Liver (tissue), 9 donors: ENCODE results near the gene CDH13. TPM values are rescaled to one million over a fixed set of nuclear protein-coding genes. Genes with fewer than 3 reads are reported as not detected.

Experiments used
- DNase-seq: peaks from one replicate; pipeline ENCODE4 v3.0.0-alpha.2; 2017; ENCODE audit warnings: low spot score
- H3K27ac ChIP-seq, 2 donors: one replicate each; pipeline ENCODE4 v1.7.0; 2013; ENCODE audit warnings: inconsistent platforms in 2 of 2, low read length in 2 of 2, control low read depth in 1 of 2, low read depth in 1 of 2, mild to moderate bottlenecking in 1 of 2
- H3K27me3 ChIP-seq, 4 donors: one replicate each; pipeline versions ENCODE4 v1.6.1 to v1.7.0; 2013; ENCODE audit warnings: low read length in 3 of 4, inconsistent platforms in 1 of 4, mild to moderate bottlenecking in 1 of 4, moderate library complexity in 1 of 4; ENCODE audit not compliant: control insufficient read depth in 4 of 4, insufficient read depth in 4 of 4
- H3K36me3 ChIP-seq, 4 donors: one replicate each; pipeline versions ENCODE4 v1.6.1 to v1.7.0; 2013; ENCODE audit warnings: low read length in 3 of 4, mild to moderate bottlenecking in 3 of 4, low read depth in 1 of 4, moderate library complexity in 1 of 4; ENCODE audit not compliant: control insufficient read depth in 4 of 4, insufficient read depth in 3 of 4
- H3K4me1 ChIP-seq, 4 donors: one replicate each; pipeline versions ENCODE4 v1.6.1 to v1.7.0; 2013; ENCODE audit warnings: low read length in 3 of 4, mild to moderate bottlenecking in 3 of 4, moderate library complexity in 1 of 4; ENCODE audit not compliant: control insufficient read depth in 4 of 4, insufficient read depth in 4 of 4
- H3K4me3 ChIP-seq, 3 donors: one replicate each; pipeline versions ENCODE4 v1.6.1 to v1.7.0; 2013; ENCODE audit warnings: low read length in 3 of 3, control low read depth in 1 of 3, low read depth in 1 of 3, mild to moderate bottlenecking in 1 of 3
- H3K9ac ChIP-seq, 2 donors: one replicate each; pipeline ENCODE4 v1.7.0; 2013; ENCODE audit warnings: low read length in 2 of 2, mild to moderate bottlenecking in 2 of 2, moderate library complexity in 2 of 2, control low read depth in 1 of 2, low read depth in 1 of 2
- H3K9me3 ChIP-seq, 4 donors: one replicate each; pipeline versions ENCODE4 v1.6.1 to v1.7.0; 2013; ENCODE audit warnings: low read length in 3 of 4; ENCODE audit not compliant: control insufficient read depth in 4 of 4
- EGR1 ChIP-seq, 2 donors: IDR thresholded peaks; 2 replicates each; pipeline ENCODE4 v1.6.1; 2016 to 2018; ENCODE audit warnings: antibody characterized with exemption in 2 of 2, low read depth in 2 of 2
- GABPA ChIP-seq, 2 donors: IDR thresholded peaks in 1 of 2; conservative IDR thresholded peaks in 1 of 2; 2 replicates each; pipeline ENCODE4 v1.6.1; 2016; ENCODE audit warnings: antibody characterized with exemption in 2 of 2, mild to moderate bottlenecking in 1 of 2, moderate library complexity in 1 of 2
- HNF4G ChIP-seq: IDR thresholded peaks from 2 replicates; pipeline ENCODE4 v1.6.1; 2016; ENCODE audit warnings: antibody characterized with exemption
- JUND ChIP-seq, 2 donors: IDR thresholded peaks; 2 replicates each; pipeline ENCODE4 v1.6.1; 2016; ENCODE audit warnings: antibody characterized with exemption in 2 of 2
- NR2F2 ChIP-seq: IDR thresholded peaks from 2 replicates; pipeline ENCODE4 v1.6.1; 2016; ENCODE audit warnings: antibody characterized with exemption
- RAD21 ChIP-seq, 2 donors: IDR thresholded peaks; 2 replicates each; pipeline ENCODE4 v1.6.1; 2016; ENCODE audit warnings: antibody characterized with exemption in 2 of 2, mild to moderate bottlenecking in 2 of 2
- SP1 ChIP-seq: IDR thresholded peaks from 2 replicates; pipeline ENCODE4 v1.6.1; 2018; ENCODE audit warnings: antibody characterized with exemption, mild to moderate bottlenecking
- TAF1 ChIP-seq: conservative IDR thresholded peaks from 2 replicates; pipeline ENCODE4 v1.6.1; 2016; ENCODE audit warnings: antibody characterized with exemption, mild to moderate bottlenecking
- YY1 ChIP-seq: IDR thresholded peaks from 2 replicates; pipeline ENCODE4 v1.6.1; 2016; ENCODE audit warnings: antibody characterized with exemption, mild to moderate bottlenecking
- WGBS: extraction: QIAGEN DNeasy Blood & Tissue Kit; methylation state at CpG from one replicate; pipeline ENCODE4 v1.1.7; 2013; 5-methylcytosine and 5-hydroxymethylcytosine counted together
- polyA plus RNA-seq, 2 donors: library from polyadenylated mRNA; stranded (reverse) in 1 of 2; unstranded in 1 of 2; fragments of 200-250 nt in 1 of 2; fragments of >200 nt in 1 of 2; fragmentation: Nextera tagmentation in 1 of 2; extraction: Ambion mirVana in 1 of 2; gene quantifications; one replicate each; pipeline versions ENCODE4 v1.2.1 to v1.2.3, GENCODE V29; 2013 to 2015
- total RNA-seq, 2 donors: library from RNA; depleted of rRNA; stranded (reverse); fragments of >200 nt; gene quantifications; one replicate each; pipeline ENCODE4 v1.2.3, GENCODE V29; 2014
- TF ChIP-seq, protein P1 (sequence below): fragments of 150-350 bp; IDR thresholded peaks from 2 replicates; pipeline ENCODE4 v1.5.1; 2017; ENCODE audit warnings: improper control_type of control experiment, low read depth, low read length; ENCODE audit not compliant: missing input control
- TF ChIP-seq, protein P2 (sequence below): IDR thresholded peaks from 2 replicates; pipeline ENCODE4 v1.6.1; 2016; ENCODE audit warnings: antibody characterized with exemption
- TF ChIP-seq, protein P3 (sequence below): IDR thresholded peaks from 2 replicates; pipeline ENCODE4 v1.6.1; 2016; ENCODE audit warnings: antibody characterized with exemption, mild to moderate bottlenecking
- TF ChIP-seq, protein P4 (sequence below): IDR thresholded peaks from 2 replicates; pipeline ENCODE4 v1.6.1; 2016; ENCODE audit warnings: antibody characterized with exemption
- TF ChIP-seq, protein P5 (sequence below): IDR thresholded peaks from 2 replicates; pipeline ENCODE4 v1.6.1; 2016; ENCODE audit warnings: antibody characterized with exemption
- donor health status: healthy.
- donor health status: healthy.
- donor health status: healthy.
- donor health status: healthy.
- donor health status: healthy.

CDH13 gene
- total and polyA plus RNA-seq, 4 donors: 0.21 to 1.5 (median 0.58) TPM

DNA sequence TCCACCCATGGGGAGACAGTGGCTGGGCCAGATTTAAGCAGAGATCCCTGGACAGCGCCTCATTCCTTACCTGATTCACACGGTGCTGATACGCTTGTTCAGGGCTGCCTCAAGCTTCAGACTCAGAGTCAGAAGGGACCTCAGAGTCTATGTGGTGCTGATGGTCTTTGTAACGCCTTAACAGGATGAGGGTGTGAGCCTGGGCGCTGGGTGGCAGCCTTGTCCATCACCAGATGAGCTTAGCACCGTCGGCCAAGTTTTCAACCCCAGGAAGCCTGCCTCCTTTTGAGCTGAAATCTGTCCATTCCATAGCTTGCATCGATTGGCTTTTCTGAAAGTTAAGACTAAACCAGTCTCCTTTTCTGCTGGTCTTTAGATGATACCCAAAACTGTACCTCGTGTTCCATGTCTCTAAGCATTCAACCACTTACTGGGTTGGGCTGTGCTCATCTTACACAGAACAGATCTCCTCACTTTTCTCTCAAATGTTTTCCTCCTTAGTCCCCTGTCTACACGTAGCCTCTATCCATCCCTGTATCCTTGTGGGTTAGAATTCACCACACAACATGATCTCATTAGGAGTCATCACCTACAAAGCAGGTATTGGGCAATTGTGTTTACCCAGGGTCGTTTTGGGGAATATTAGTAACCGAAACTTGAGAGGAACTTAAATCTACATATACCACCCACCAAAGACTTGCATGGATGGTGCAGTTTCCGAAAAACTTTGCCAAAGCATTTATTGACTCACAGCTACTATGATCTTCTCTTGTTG is 573.4 kb downstream of the CDH13 start (continued):
- TF ChIP-seq, protein P1, sequence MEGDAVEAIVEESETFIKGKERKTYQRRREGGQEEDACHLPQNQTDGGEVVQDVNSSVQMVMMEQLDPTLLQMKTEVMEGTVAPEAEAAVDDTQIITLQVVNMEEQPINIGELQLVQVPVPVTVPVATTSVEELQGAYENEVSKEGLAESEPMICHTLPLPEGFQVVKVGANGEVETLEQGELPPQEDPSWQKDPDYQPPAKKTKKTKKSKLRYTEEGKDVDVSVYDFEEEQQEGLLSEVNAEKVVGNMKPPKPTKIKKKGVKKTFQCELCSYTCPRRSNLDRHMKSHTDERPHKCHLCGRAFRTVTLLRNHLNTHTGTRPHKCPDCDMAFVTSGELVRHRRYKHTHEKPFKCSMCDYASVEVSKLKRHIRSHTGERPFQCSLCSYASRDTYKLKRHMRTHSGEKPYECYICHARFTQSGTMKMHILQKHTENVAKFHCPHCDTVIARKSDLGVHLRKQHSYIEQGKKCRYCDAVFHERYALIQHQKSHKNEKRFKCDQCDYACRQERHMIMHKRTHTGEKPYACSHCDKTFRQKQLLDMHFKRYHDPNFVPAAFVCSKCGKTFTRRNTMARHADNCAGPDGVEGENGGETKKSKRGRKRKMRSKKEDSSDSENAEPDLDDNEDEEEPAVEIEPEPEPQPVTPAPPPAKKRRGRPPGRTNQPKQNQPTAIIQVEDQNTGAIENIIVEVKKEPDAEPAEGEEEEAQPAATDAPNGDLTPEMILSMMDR: no peak
- no peak for TF ChIP-seq GABPA (IDR thresholded peaks at IDR 0.05 in 1 of 2, conservative IDR thresholded peaks at IDR 0.05 in 1 of 2)

DNA sequence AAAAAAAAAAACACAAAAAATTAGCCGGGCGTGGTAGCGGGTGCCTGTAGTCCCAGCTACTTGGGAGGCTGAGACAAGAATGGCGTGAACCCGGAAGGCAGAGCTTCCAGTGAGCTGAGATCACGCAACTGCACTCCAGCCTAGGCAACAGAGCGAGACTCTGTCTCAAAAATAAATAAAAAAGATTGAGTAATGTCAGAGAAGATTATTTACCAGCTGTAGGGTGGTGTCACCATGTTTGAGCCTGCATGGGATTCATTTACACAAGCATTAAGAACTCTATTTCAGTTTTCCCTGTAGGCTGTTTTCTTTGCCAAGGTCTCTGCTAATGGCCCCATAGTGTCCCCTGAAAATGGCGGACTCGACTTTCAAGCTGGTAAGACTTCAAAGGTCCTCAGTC is 575.0 kb downstream of the CDH13 start:
- Histone ChIP-seq H3K36me3 (no peaks in the 10 kb centered on the region), H3K9me3 (no peaks in the 10 kb centered on the region), H3K4me1 (no peaks in the 10 kb centered on the region), H3K9ac (no peak overlapping the region), H3K4me3 (no peak overlapping the region), H3K27me3 (peaks cover 0 to 3% (median 0%) of the 10 kb centered on the region in 4 donors), H3K27ac (no peak overlapping the region)
- no peak for TF ChIP-seq YY1
- TF ChIP-seq JUND (IDR thresholded peaks at IDR 0.05): no peak
- no peak for TF ChIP-seq RAD21 (IDR thresholded peaks at IDR 0.05)
- TF ChIP-seq, protein P2, sequence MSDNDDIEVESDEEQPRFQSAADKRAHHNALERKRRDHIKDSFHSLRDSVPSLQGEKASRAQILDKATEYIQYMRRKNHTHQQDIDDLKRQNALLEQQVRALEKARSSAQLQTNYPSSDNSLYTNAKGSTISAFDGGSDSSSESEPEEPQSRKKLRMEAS: no peak
- TF ChIP-seq GABPA (IDR thresholded peaks at IDR 0.05 in 1 of 2, conservative IDR thresholded peaks at IDR 0.05 in 1 of 2): no peak
- TF ChIP-seq, protein P3, sequence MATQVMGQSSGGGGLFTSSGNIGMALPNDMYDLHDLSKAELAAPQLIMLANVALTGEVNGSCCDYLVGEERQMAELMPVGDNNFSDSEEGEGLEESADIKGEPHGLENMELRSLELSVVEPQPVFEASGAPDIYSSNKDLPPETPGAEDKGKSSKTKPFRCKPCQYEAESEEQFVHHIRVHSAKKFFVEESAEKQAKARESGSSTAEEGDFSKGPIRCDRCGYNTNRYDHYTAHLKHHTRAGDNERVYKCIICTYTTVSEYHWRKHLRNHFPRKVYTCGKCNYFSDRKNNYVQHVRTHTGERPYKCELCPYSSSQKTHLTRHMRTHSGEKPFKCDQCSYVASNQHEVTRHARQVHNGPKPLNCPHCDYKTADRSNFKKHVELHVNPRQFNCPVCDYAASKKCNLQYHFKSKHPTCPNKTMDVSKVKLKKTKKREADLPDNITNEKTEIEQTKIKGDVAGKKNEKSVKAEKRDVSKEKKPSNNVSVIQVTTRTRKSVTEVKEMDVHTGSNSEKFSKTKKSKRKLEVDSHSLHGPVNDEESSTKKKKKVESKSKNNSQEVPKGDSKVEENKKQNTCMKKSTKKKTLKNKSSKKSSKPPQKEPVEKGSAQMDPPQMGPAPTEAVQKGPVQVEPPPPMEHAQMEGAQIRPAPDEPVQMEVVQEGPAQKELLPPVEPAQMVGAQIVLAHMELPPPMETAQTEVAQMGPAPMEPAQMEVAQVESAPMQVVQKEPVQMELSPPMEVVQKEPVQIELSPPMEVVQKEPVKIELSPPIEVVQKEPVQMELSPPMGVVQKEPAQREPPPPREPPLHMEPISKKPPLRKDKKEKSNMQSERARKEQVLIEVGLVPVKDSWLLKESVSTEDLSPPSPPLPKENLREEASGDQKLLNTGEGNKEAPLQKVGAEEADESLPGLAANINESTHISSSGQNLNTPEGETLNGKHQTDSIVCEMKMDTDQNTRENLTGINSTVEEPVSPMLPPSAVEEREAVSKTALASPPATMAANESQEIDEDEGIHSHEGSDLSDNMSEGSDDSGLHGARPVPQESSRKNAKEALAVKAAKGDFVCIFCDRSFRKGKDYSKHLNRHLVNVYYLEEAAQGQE: no peak
- WGBS: 85% methylated on average over 9 of the region's 9 CpGs
- no peak for DNase-seq

DNA sequence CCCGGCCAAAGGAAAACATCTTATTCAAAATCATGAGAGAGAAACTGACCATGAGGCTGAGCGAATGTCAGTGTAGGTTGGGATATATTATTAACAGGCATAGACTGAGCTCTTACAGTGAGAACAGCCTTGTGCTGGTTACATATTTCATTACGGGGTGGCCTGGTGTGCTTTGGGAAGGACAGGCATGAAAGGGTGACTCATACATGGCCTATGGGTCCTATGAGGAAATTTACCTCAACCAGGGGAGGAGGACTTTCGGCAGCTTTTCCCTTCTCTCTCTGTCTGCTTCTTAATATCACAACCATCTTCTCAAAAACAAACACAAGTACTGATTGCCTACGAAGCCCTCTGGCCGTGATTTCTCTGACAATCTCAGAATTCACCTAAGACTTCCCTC is 579.1 kb downstream of the CDH13 start:
- H3K9me3 ChIP-seq: no peaks in the 10 kb centered on the region
- H3K9ac ChIP-seq: no peak overlapping the region
- no peaks in the 10 kb centered on the region for H3K4me1 ChIP-seq
- 64% methylated on average over 6 of the region's 6 CpGs for WGBS
- no peak overlapping the region for H3K4me3 ChIP-seq
- no peak overlapping the region for H3K27ac ChIP-seq
- no peak for DNase-seq
- no peaks in the 10 kb centered on the region for H3K36me3 ChIP-seq
- peaks cover 0 to 3% (median 0%) of the 10 kb centered on the region in 4 donors for H3K27me3 ChIP-seq
- no peak for TF ChIP-seq HNF4G
- TF ChIP-seq SP1: no peak
- no peak for TF ChIP-seq GABPA (IDR thresholded peaks at IDR 0.05 in 1 of 2, conservative IDR thresholded peaks at IDR 0.05 in 1 of 2)
- TF ChIP-seq YY1: no peak
- TF ChIP-seq, protein P3: no peak
- no peak for TF ChIP-seq NR2F2
- TF ChIP-seq, protein P4, sequence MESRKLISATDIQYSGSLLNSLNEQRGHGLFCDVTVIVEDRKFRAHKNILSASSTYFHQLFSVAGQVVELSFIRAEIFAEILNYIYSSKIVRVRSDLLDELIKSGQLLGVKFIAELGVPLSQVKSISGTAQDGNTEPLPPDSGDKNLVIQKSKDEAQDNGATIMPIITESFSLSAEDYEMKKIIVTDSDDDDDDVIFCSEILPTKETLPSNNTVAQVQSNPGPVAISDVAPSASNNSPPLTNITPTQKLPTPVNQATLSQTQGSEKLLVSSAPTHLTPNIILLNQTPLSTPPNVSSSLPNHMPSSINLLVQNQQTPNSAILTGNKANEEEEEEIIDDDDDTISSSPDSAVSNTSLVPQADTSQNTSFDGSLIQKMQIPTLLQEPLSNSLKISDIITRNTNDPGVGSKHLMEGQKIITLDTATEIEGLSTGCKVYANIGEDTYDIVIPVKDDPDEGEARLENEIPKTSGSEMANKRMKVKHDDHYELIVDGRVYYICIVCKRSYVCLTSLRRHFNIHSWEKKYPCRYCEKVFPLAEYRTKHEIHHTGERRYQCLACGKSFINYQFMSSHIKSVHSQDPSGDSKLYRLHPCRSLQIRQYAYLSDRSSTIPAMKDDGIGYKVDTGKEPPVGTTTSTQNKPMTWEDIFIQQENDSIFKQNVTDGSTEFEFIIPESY: no peak
- no peak for TF ChIP-seq TAF1
- no peak for TF ChIP-seq JUND (IDR thresholded peaks at IDR 0.05)
- TF ChIP-seq RAD21 (IDR thresholded peaks at IDR 0.05): no peak
- TF ChIP-seq, protein P5, sequence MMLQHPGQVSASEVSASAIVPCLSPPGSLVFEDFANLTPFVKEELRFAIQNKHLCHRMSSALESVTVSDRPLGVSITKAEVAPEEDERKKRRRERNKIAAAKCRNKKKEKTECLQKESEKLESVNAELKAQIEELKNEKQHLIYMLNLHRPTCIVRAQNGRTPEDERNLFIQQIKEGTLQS: no peak
- no peak for TF ChIP-seq EGR1 (IDR thresholded peaks at IDR 0.05; ENCODE audit: low read depth in 2 of 2)
- TF ChIP-seq, protein P1: no peak
